Mucosa of stomach (tissue), 1 donor: ENCODE data around the gene SLC26A9.
A peak's percentile ranks its signal among the peaks of the same experiment; 100 is the strongest.

Source experiments
- H3K27me3 ChIP-seq: one replicate; pipeline ENCODE4 v1.7.0; 2013; ENCODE audit warnings: mild to moderate bottlenecking, low read length; ENCODE audit not compliant: control insufficient read depth, insufficient read depth
- H3K36me3 ChIP-seq: one replicate; pipeline ENCODE4 v1.7.0; 2013; ENCODE audit warnings: low read length; ENCODE audit not compliant: control insufficient read depth, insufficient read depth
- H3K4me1 ChIP-seq: one replicate; pipeline ENCODE4 v1.7.0; 2013; ENCODE audit warnings: mild to moderate bottlenecking, low read length; ENCODE audit not compliant: control insufficient read depth, insufficient read depth
- H3K4me3 ChIP-seq: one replicate; pipeline ENCODE4 v1.7.0; 2013; ENCODE audit warnings: low read length
- H3K9ac ChIP-seq: one replicate; pipeline ENCODE4 v1.7.0; 2013; ENCODE audit warnings: mild to moderate bottlenecking, low read length, moderate library complexity
- H3K9me3 ChIP-seq: one replicate; pipeline ENCODE4 v1.7.0; 2013; ENCODE audit warnings: mild to moderate bottlenecking, low read length, moderate library complexity; ENCODE audit not compliant: control insufficient read depth
- donor health status: Pancreatic carcinoma.

The SLC26A9 gene

DNA sequence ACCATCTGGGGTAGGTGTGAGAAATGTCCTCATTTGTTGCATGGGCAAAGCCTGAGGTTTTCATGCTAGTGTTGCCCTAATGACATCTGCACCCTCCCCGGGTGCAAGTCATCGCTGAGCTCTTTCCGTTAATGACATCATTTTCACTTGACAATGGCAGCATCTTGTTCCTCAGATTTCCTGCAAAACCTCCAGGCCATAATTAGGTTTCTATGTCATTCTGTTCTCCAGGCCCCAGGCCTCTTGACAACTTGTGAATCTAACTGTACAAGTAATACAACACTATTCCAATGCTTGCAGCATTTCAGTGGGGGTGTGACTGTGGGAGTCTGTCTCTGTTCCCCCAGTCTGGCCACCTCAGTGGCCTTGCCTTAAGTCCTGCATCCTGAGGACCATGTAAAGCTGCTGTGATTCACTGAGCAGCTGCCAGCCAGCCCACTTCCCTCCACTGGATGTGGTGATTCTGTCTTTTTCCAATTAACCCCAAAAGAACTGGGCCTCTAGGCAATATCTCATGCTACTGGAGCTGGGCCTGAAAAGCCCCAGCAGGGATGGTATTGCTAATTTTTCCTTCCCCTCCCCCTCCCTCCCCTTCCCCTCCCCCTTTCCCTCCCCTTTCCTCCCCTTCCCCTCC is 37.1 kb upstream of the SLC26A9 start:
- H3K4me3 ChIP-seq = no peak overlapping the region
- peaks cover 30% of the 10 kb centered on the region for H3K4me1 ChIP-seq
- no peaks in the 10 kb centered on the region for H3K9me3 ChIP-seq
- H3K36me3 ChIP-seq = no peaks in the 10 kb centered on the region
- H3K9ac ChIP-seq = no peak overlapping the region
- H3K27me3 ChIP-seq = no peaks in the 10 kb centered on the region

- Histone ChIP-seq H3K9me3 (no peaks in the 10 kb centered on the region), H3K4me1 (peaks cover 33% of the 10 kb centered on the region), H3K9ac (no peak overlapping the region), H3K27me3 (no peaks in the 10 kb centered on the region), H3K4me3 (no peak overlapping the region), H3K36me3 (no peaks in the 10 kb centered on the region)
Observed at GRCh38 chr1:205979301-205979700, 36.0 kb upstream of the SLC26A9 start.

GRCh38 chr1:205978676-205979075 is 35.4 kb upstream of the SLC26A9 start:
- H3K36me3 ChIP-seq = no peaks in the 10 kb centered on the region
- no peak overlapping the region for H3K9ac ChIP-seq
- H3K4me1 ChIP-seq = peaks cover 27% of the 10 kb centered on the region
- no peak overlapping the region for H3K4me3 ChIP-seq
- no peaks in the 10 kb centered on the region for H3K9me3 ChIP-seq
- no peaks in the 10 kb centered on the region for H3K27me3 ChIP-seq

DNA sequence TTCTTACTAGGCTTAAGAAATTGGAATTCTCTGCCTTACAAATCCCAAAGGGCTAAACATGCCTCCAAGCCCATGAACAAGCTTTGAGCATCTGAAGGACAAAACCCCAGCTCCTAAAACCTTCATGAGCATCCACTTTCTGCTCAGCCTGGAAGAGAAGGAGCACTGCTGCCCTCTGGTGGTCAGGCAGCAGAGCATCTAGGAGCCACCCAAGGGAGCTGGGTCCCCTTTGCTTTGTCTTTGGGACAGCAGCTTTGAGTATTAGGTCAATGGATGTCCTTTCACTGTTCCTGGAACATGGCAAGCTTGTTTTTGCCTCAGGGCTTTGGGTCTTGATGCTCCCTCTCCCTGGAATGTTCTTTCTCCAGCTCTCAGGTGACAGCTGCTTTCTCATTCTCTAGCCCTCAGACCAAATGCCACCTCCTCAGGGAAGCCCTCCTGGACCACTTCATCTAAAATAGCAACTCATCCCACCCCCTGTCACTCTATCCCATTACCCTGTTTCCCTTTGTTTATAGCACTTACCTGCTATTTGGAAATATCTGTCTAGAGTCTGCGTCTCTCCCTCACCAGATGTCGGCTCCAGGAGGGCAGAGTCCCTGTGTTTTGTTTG is 34.3 kb upstream of the SLC26A9 start:
- peaks cover 26% of the 10 kb centered on the region for H3K4me1 ChIP-seq
- H3K9me3 ChIP-seq = no peaks in the 10 kb centered on the region
- H3K4me3 ChIP-seq = no peak overlapping the region
- H3K36me3 ChIP-seq = no peaks in the 10 kb centered on the region
- H3K9ac ChIP-seq = no peak overlapping the region
- H3K27me3 ChIP-seq = no peaks in the 10 kb centered on the region

GRCh38 chr1:205976708-205977401 is 33.6 kb upstream of the SLC26A9 start:
- Histone ChIP-seq H3K9ac (no peak overlapping the region), H3K27me3 (no peaks in the 10 kb centered on the region), H3K4me1 (peaks cover 26% of the 10 kb centered on the region), H3K9me3 (no peaks in the 10 kb centered on the region), H3K4me3 (no peak overlapping the region), H3K36me3 (no peaks in the 10 kb centered on the region)

- no peak overlapping the region for H3K4me3 ChIP-seq
- H3K4me1 ChIP-seq = peaks cover 26% of the 10 kb centered on the region
- H3K9me3 ChIP-seq = no peaks in the 10 kb centered on the region
- H3K9ac ChIP-seq = peak overlapping the region; percentile 7
- no peaks in the 10 kb centered on the region for H3K27me3 ChIP-seq
- no peaks in the 10 kb centered on the region for H3K36me3 ChIP-seq
Observed at GRCh38 chr1:205976036-205976435, 32.8 kb upstream of the SLC26A9 start.

GRCh38 chr1:205975387-205975998 is 32.2 kb upstream of the SLC26A9 start:
- Histone ChIP-seq H3K27me3 (no peaks in the 10 kb centered on the region), H3K9me3 (no peaks in the 10 kb centered on the region), H3K9ac (peak overlapping the region; percentile 7), H3K36me3 (no peaks in the 10 kb centered on the region), H3K4me3 (no peak overlapping the region), H3K4me1 (peaks cover 30% of the 10 kb centered on the region)

GRCh38 chr1:205974712-205975111 is 31.5 kb upstream of the SLC26A9 start:
- no peaks in the 10 kb centered on the region for H3K9me3 ChIP-seq
- no peak overlapping the region for H3K4me3 ChIP-seq
- peaks cover 33% of the 10 kb centered on the region for H3K4me1 ChIP-seq
- H3K27me3 ChIP-seq = no peaks in the 10 kb centered on the region
- H3K9ac ChIP-seq = no peak overlapping the region
- no peaks in the 10 kb centered on the region for H3K36me3 ChIP-seq

DNA sequence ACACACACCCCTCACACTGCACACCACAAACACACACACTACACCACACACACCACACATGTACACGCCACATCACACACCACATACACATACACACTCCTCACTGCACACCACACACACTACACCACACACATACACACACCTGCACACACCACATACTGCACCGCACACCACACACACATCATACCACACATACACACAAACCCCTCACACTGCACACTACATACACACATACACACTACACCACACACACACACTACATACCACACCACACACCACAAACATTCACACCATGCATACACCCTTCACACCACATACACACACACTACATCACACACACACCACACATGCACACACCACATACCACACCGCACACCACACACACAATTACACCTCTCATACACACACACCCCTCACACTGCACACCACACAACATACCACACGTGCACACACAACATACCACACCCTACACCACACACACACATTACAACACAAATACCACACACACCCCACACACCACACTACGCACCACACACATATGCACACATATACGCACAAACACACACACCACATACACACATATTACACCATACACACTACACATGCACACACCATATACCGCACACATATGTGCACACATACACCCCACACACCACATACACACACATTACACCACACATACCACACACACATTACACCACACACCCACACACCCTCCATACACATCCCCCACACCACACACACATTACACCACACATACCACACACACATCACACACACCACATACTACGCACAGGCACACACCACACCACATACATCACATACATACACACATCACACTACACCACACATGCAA is 30.3 kb upstream of the SLC26A9 start:
- Histone ChIP-seq H3K4me1 (peaks cover 33% of the 10 kb centered on the region), H3K4me3 (no peak overlapping the region), H3K27me3 (no peaks in the 10 kb centered on the region), H3K9me3 (no peaks in the 10 kb centered on the region), H3K9ac (no peak overlapping the region), H3K36me3 (no peaks in the 10 kb centered on the region)

- Histone ChIP-seq H3K4me3 (no peak overlapping the region), H3K9ac (no peak overlapping the region), H3K36me3 (no peaks in the 10 kb centered on the region), H3K27me3 (no peaks in the 10 kb centered on the region), H3K4me1 (peaks cover 42% of the 10 kb centered on the region), H3K9me3 (no peaks in the 10 kb centered on the region)
Observed at GRCh38 chr1:205972491-205973168, 29.4 kb upstream of the SLC26A9 start.

DNA sequence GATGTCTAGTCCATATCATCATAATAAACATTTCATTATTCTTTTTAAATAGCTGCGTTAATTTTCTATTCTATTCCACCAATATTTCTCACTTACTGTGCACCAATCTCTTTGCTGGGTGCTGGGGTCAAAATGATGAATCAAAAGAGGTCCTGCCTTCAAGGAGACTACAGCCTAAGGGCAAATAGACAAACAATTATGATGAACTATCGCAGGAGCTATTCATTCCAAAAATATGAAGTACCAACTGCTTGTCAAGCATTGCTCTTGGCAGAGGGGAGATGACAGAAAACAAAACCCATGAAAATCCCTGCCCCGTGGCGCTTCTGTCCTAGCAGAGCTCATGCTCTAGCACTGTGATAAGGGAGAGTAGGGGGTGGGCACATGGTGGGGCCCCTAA is 28.8 kb upstream of the SLC26A9 start:
- peaks cover 42% of the 10 kb centered on the region for H3K4me1 ChIP-seq
- no peak overlapping the region for H3K4me3 ChIP-seq
- no peak overlapping the region for H3K9ac ChIP-seq
- H3K36me3 ChIP-seq = no peaks in the 10 kb centered on the region
- no peaks in the 10 kb centered on the region for H3K27me3 ChIP-seq
- H3K9me3 ChIP-seq = no peaks in the 10 kb centered on the region
